ENCODE results near the gene CLDN7.

The CLDN7 gene

GRCh38 chr17:7238420-7239090 lies 23.7 kb downstream of the CLDN7 start:
- no peak for DNase-seq (ENCODE audit: low read depth in 3 of 3)

DNA sequence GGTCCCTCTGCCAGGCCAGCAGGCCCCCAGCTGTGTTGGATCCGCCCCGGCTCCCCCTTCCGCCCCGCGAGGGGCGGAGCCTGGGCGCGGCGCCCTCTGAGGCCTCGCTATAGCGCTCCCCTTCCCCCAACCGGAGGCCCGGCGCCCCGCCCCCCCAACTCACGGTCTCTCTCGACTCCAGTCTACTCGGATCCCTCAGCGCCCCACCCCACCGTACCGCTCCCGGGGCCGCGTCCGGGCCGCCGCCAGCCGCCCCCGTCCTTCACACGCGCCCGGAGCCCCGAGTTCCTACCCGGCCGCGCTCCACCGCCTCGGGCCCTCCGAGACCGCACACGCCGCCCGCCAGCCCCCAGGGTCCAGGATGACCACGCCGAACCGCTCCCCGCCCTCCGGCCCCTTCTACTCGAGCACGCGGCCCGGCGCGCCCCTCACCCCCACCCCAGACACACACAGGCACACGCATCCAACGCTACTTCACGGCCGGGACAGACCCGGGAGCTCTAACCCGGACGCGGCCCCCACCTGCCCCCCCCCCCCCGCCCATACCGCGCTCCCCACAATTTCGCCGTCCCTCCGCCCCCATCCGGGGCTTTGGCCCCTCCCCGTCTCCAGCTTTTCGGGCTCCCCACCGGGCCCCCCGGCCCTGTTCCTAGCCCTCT lies 24.4 kb downstream of the CLDN7 start:
- DNase-seq (ENCODE audit: low read depth in 3 of 3), result peak; percentile 69 to 87 (median 77)

GRCh38 chr17:7237266-7237760 lies 25.0 kb downstream of the CLDN7 start:
- no peak for DNase-seq (ENCODE audit: low read depth in 3 of 3)

GRCh38 chr17:7236808-7237207 lies 25.5 kb downstream of the CLDN7 start:
- DNase-seq (ENCODE audit: low read depth in 3 of 3), result no peak

DNA sequence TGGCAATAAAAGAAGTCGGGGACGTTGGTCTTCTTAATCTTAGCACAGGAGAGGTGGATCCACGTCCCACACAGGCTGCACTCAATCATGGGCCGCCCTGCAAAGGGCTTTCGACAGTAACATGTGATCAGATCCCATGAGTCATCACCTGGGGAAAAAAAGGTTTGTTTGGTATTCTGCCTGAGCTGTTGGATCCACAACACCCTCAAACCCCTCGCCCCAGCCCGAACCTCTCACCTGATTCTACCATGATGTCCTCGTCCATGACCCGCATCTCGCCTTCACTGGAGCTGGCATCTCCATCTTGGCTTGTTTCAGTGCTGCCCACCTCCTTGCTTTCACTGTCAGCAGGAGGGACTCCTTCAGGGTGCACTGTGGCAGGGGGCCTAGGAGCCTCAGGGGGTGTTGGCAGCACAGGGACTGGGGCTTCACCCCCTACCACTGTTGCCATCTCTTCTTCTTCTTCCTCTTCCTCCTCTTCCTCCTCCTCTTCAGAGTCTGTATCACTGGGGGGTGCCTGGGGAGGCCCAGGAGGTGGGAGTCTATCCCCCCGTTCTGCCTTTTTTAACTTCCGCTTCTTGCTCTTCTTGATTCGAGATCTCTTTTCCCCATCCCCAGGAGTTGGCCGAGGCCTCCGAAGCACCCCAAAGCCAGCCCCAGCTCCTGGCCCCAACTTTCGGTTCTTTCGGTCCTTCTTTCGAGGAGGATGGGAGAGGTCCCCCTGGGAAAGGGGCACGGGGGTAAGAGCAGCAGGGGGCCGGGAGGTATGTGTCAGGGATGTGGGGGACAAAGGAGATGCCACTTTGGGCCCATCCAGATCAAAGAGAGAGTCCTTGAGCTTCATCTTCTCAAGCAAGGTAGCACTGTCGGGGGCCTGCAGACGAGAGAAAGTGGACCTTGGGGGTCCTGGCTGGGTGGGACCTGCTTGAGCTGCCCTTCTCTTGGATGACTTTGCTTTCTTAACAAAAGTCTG lies 26.3 kb downstream of the CLDN7 start:
- DNase-seq (ENCODE audit: low read depth in 3 of 3), result no peak

DNA sequence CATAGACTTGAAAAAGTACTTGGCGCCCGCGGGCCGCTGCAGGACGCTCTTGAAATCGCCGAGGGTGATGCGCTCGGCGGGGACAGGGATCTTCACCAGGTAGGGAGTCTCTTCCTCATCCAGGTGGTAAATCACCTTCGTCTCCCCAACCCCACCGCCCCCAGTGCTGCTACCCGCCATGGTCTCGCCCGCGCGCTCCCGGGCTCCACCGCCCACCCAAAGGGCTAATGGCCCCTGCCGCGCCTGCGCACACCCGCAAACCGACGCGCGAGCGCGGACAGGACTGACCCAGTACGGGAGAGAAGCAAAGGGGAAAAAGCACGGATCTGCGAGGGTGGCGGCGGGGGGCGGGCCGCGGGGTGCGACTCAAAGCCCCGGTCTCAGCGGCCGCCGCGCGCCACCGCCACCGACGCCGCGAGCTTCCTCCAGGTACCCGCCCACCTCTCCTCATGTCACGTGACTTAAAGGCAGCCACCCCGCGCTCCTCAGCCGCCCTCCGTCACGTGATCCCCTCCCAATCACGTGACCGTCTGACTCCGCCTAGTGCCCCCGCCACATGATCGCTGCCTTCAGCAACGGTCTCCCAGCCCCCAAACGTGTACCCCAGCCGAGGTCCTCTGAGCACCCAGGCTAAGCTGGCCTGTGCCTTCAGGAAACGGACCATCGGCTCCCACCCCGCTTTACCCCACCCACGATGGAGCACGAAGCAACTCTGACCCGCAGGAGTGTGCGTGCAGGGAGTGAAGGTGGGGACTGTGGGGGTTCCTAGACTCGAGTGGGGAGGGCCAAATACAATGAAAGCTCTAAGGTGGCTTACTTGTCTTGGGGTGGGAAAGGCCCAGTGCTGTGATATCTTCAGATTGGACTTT lies 28.0 kb downstream of the CLDN7 start, which contains the start of gene DVL2:
Gene DVL2 (minus strand): TSS at position 435 of the 869 bp plus-strand sequence. CDS start 255 bp downstream, at position 180.
- peak; percentile 88 to 94 (median 89) for DNase-seq (ENCODE audit: low read depth in 3 of 3)

DNA sequence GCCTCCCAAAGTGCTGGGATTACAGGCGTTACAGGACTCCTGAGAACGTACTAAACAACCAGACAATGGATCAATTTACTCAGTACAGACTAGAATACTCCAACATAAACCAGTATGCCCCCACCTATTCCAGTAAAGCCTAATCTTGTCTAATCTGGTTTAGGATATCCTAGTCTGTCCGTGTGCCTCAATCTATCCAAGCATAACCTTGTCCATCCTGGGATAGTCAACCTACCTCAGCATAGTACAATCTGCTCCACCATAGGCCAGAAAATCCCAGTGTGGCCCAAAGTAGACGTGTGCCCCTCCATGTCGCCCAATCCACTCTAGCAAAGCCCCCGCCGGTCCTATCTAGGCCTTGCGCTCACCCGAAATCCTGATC lies 28.6 kb downstream of the CLDN7 start:
- no peak for DNase-seq (ENCODE audit: low read depth in 3 of 3)

- DNase-seq (ENCODE audit: low read depth in 3 of 3), result no peak
Observed at GRCh38 chr17:7232114-7232513, 30.2 kb downstream of the CLDN7 start.

DNA sequence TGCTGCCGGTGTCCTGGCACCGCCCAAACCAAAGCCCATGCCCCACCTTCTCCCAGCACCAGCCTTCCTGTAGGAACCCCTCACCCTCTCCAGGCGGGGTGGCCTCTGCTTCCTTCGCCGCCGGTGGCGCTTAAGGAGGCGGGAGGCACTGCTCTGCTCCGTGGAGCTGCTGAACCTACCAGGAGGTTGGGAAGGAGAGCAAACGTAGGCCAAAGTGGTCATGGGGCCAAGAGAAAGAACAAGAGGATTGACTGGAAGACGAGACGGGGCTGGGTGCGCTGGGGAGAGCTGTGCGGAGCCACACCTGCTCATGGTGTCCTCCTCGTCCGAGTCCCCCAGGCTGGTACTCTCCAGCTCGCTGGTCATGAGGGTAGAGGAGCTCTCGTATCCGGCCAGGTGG lies 32.8 kb downstream of the CLDN7 start:
- no peak for DNase-seq (ENCODE audit: low read depth in 3 of 3)

- no peak for DNase-seq (ENCODE audit: low read depth in 3 of 3)
Observed at GRCh38 chr17:7228920-7229319, 33.4 kb downstream of the CLDN7 start.

- no peak for DNase-seq (ENCODE audit: low read depth in 3 of 3)
Observed at GRCh38 chr17:7226721-7227710, 35.3 kb downstream of the CLDN7 start.

- no peak for DNase-seq (ENCODE audit: low read depth in 3 of 3)
Observed at GRCh38 chr17:7225711-7226331, 36.5 kb downstream of the CLDN7 start.

- DNase-seq (ENCODE audit: low read depth in 3 of 3), result no peak
Observed at GRCh38 chr17:7224661-7225111, 37.6 kb downstream of the CLDN7 start.

- DNase-seq (ENCODE audit: low read depth in 3 of 3), result no peak
Observed at GRCh38 chr17:7224110-7224509, 38.2 kb downstream of the CLDN7 start.

DNA sequence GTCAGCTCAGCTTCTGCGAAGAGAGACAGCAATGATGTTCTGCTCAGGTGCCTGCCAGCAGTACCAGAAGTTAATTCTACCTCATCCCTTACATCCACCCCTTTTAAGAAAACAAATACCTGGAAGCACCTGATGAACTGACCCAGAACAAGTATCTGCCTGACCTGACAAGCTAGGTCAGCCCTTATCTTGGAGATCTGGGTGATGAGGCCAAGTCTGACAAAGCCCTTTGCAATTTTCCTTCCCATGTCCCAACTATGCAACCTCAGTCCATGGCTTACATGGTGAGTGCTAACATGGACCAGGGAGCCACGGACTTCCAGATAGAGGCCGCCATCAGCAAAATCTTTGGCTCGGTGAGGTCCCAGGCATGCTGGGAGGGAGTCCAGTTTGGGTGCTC lies 38.9 kb downstream of the CLDN7 start:
- no peak for DNase-seq (ENCODE audit: low read depth in 3 of 3)

- no peak for DNase-seq (ENCODE audit: low read depth in 3 of 3)
Observed at GRCh38 chr17:7222972-7223292, 39.3 kb downstream of the CLDN7 start.

DNA sequence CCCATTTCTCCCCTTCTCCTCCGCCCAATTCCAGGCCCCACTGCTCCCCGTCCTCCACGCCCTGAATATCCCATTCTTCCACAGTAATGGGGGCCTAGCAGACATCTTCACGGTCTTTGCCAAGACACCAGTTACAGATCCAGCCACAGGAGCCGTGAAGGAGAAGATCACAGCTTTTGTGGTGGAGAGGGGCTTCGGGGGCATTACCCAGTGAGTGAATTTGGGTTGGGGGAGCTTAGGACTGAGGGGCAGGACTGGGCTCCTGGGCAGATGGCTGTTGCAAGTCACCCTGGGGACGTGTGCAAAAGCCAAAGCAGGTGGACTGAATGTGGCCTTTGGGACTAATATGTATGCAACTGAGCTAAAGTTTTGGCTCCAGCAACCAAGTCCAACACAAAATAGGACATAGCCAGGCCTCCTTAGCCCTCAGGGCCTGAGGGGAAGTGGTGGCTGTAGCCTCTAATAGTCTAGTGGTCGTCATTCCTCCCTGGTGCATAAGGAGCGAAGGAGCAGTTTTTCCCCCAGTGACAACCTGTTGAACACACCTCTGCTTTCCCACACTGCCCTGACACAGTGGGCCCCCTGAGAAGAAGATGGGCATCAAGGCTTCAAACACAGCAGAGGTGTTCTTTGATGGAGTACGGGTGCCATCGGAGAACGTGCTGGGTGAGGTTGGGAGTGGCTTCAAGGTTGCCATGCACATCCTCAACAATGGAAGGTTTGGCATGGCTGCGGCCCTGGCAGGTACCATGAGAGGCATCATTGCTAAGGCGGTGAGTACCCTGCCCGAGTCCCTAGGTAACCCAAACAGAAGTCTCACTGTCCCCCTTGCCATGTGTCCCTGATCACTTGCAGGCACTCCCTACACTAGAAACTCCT lies 39.9 kb downstream of the CLDN7 start:
- no peak for DNase-seq (ENCODE audit: low read depth in 3 of 3)

- DNase-seq (ENCODE audit: low read depth in 3 of 3), result no peak
Observed at GRCh38 chr17:7221278-7222092, 40.8 kb downstream of the CLDN7 start.

Data from stimulated activated CD4-positive, alpha-beta T cell treated with anti-CD3 and anti-CD28 coated beads, TNF-alpha, amount 100 ng/mL, for 24 hours (primary cell).